ENCODE data around the gene MISP.

The MISP gene

DNA sequence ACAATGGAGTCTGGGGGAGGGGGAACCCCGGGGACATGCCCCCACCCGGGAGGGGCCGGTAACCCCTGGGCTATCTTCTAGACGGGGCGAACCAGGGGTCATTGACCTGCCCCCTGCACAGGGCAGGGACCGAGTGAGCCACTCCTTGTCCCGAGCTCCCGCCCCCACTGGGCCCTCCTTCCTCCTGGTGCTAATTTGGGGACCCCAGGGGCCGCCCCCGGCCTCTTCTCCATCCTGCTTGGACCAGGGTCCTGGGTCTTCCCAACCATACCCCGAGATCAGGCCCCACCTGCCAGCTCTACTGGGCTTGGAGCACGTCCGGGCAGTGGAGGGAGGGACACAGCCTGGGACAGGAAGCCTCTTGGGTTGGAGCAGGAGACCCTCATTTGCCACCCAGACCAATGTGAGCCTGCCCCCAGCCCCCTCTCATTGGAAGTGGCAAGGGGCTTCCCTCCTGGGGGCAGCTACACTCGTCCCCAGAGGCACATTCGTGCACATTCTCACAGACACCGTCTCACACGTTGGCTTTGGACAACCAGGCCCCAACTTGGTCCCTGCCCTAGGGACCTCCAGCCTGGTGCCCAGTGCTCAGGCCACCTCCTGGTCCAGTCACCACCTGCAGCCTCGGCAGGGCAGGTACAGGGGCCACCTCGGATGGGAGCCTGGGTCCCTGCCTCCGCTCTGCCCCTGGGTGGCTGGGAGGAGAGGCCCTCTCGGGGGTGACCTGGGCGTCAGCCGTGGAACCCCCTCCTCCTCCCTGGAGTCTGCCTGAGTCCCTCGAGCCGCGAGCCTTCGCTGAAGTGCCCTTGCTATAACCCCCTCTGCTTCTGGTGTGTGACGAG is 3.3 kb upstream of the MISP start:
- DNase-seq, result no peak

DNA sequence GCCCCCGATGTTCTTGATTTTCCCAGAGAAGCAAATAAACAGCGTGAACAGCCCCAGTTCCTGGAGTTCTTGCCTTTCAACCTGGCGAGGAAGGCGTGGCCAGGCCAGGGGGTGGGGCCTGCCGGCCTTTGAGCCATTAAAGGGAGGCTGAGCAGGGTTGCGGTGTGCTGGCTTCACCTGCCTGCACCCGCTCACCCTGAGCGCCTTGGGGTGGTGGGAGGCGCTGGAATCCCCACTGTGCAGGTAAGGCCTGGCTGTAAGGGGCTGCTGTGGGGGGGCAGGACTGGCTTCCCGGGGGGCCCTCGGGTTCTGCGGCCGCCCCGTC is 2.7 kb upstream of the MISP start:
- DNase-seq, result peak in 1 of 2 experiments; percentile 45

DNA sequence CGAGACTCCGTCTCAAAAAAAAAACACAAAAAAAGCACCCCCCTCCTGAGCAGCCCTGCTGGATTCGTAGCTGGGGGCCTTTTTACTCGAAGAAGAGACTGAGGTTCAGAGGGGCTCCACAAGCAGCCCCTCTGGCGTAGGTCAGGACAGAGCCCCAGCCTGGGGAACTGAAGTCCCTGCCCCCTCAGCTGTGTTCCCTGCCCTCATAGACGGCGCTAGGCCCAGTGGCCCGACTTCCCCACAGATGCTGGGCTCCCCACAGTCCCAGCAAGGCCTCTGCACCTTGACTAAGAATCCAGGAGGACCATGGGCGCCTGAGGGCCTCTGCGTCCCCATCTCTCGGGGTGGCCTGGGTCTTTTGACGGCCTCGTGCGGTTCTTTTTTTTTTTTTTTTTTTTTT is 1.1 kb upstream of the MISP start:
- DNase-seq, result no peak

DNA sequence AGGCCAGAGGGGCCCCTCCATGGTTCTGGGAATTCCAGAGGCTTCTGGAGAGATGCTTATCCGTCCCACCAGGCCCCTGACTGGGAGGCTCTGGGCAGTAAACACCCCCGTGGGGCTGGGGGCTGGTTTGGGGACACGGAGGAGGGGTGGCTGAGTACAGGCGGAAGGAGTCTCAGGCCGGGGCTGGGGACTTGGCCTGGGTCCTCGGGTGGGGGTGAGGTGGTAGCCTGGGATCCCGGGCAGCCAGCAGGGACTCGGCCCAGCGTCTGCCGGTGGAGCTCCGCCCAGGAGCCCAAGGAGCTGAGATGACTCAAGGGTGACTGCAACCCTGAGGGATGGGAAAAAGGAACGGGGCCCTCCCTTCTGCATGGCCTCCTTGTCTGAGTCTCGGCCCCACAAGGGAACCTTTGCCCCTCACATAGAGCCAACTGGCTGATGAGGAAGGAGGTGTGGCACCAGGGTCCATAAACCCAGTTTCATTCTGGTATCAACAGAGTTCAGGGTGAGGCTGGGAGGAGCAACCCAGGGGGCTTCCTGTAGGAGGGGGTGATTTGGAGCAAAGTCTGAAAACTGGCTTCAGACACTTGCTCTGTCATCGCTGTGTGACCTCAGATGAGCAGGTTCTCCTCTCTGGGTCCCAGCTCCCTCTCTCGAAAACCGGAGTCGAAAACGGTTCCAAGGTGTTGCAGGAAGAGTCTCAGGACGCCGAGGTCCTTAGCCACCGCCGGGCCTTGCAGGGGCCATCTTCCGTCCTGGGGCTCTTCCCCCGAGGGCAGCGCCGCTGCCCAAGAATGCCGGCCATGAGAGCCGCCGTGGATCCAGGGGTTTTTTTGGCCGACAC is 809 bp downstream of the MISP start:
- DNase-seq, result no peak

DNA sequence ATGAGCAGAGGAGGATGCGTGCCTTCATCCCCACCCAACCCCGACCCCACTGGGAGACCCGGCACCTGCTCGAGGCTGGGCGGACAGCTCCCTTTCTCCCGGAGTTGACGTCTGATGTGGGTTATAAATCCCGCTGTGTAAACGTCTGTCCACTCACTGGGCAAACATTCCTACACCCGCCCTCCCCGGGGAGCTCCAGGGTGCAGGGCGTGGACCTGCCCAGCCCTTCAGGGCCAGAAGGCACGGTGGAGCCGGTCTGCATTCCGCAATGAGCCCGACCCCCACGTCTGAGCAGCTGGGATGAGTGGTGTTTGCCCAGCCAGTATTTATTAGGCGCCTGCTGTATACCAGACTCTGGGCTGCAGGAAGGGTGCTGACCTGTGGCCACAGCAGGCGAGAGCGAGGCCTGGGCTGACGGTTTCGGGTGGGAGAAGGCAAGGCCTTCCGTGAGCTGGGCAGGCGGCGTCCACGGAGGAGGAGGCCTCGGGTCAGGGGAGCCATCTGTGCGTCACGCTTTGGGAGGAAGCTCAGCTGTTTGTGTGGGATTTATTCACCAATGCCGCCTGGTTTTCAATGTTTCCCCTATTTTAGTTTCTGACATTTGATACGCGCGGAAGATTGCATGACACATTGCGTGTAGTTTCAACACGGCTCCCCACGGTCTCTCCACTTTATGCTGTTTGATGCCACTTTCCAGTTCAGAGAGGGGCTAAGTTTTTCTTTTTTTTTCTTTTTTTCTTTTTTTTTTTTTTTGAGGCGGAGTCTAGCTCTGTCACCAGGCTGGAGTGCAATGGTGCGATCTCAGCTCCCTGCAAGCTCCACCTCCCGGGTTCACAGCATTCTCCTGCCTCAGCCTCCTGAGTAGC is 2.0 kb downstream of the MISP start:
- DNase-seq, result peak in 1 of 2 experiments; percentile 24

DNA sequence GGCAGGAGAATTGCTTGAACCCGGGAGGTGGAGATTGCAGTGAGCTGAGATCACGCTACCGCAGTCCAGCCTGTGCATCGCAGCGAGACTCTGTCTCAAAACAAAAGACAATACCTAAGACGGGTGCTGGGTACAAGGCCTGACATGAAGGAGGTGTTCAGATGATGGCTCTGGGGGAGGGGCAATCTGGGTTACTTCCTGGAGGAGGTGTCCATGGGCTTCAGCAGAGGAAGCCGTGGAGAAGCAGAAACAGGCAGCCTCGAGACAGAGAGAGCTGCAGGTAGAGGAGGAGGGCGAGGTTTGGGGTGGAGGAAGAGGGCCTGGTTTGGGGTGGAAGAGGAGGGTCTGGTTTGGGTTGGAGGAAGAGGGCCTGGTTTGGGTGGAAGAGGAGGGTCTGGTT is 3.6 kb downstream of the MISP start:
- no peak for DNase-seq

DNA sequence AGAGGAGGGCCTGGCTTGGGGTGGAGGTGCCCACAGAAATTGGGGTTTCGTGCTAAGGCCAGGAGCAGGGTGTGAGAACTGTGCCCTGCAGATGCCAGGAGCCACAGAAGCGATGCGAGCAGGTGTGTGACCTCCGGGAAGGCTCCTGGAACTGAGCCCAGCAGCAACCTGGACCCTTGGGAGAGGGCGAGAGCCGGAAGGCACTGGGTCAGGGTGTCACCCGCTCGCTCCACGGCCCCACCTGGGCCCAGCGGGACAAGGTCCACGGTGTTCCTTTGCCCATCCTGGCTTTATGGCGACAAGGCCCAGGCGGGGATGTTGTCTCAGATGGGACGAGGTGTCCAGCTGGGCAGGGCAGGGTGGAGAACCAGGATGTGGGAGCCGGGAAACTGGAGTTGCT is 4.2 kb downstream of the MISP start:
- DNase-seq, result no peak

DNA sequence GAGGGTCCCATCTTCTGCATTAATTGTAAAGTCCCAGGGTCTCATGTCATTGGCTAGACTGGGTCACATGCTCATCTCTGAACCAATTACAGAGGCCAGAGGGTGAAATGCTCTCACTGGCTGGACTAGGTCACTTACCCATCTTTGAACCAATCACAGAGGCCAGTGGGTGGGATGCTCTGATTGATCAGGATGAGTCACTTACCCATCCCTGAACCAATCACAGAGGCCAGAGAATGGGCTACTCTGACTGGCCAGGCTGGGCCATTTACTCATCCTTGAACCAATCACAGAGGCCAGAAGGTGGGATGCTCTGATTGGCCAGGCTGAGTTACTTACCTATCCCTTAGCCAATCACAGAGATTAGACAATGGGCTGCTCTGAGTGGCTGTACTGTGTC is 5.3 kb downstream of the MISP start:
- no peak for DNase-seq

DNA sequence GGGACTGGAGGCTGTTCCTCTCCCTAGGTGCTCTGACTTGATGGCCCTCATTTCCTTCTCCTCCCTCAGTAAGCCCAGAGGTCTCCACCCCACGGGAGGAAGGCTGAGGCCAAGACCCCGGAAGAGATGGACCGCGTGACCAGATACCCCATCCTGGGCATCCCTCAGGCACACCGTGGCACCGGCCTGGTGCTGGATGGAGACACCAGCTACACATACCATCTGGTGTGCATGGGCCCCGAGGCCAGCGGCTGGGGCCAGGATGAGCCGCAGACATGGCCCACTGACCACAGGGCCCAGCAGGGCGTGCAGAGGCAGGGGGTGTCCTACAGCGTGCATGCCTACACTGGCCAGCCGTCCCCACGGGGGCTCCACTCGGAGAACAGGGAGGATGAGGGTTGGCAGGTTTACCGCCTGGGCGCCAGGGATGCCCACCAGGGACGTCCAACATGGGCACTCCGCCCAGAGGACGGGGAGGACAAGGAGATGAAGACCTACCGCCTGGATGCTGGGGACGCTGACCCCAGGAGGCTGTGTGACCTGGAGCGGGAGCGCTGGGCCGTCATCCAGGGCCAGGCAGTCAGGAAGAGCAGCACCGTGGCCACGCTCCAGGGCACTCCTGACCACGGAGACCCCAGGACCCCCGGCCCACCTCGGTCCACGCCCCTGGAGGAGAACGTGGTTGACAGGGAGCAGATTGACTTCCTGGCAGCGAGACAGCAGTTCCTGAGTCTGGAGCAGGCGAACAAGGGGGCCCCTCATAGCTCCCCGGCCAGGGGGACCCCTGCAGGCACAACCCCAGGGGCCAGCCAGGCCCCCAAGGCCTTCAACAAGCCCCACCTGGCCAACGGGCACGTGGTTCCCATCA is 6.1 kb downstream of the MISP start:
- no peak for DNase-seq

DNA sequence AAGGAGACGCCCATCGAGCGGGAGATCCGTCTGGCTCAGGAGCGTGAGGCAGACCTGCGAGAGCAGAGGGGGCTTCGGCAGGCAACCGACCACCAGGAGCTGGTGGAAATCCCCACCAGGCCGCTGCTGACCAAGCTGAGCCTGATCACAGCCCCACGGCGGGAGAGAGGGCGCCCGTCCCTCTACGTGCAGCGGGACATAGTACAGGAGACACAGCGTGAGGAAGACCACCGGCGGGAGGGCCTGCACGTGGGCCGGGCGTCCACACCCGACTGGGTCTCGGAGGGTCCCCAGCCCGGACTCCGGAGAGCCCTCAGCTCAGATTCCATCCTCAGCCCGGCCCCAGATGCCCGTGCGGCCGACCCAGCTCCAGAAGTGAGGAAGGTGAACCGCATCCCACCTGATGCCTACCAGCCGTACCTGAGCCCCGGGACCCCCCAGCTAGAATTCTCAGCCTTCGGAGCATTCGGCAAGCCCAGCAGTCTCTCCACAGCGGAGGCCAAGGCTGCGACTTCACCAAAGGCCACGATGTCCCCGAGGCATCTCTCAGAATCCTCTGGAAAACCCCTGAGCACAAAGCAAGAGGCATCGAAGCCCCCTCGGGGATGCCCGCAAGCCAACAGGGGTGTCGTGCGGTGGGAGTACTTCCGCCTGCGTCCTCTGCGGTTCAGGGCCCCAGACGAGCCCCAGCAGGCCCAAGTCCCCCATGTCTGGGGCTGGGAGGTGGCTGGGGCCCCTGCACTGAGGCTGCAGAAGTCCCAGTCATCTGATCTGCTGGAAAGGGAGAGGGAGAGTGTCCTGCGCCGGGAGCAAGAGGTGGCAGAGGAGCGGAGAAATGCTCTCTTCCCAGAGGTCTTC is 7.1 kb downstream of the MISP start:
- DNase-seq, result no peak

DNA sequence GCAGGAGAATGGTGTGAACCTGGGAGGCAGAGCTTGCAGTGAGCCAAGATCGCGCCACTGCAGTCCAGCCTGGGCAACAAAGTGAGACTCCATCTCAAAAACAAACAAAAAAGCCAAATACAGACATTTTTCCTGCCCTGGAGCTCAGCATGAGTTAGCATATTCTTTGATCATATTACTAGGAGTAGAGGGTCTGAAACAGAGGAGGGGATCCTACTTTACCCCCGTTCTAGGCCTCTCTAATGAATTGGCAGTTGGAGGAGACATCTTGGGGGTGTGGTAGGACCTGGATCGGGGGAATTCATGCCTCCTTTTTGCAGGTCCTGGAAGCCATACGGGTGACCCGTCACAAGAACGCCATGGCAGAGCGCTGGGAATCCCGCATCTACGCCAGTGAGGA is 12.3 kb downstream of the MISP start:
- no peak for DNase-seq

DNA sequence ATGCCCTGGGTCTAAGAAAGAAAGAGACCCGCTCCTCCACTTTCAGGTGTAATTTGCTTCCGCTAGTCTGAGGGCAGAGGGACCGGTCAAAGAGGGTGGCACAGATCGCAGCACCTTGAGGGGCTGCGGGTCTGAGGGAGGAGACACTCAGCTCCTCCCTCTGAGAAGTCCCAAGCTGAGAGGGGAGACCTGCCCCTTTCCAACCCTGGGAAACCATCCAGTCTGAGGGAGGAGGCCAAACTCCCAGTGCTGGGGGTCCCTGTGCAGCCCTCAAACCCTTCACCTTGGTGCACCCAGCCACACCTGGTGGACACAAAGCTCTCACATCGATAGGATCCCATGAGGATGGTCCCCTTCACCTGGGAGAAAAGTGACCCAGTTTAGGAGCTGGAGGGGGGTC is 13.0 kb downstream of the MISP start:
- DNase-seq, result no peak

DNA sequence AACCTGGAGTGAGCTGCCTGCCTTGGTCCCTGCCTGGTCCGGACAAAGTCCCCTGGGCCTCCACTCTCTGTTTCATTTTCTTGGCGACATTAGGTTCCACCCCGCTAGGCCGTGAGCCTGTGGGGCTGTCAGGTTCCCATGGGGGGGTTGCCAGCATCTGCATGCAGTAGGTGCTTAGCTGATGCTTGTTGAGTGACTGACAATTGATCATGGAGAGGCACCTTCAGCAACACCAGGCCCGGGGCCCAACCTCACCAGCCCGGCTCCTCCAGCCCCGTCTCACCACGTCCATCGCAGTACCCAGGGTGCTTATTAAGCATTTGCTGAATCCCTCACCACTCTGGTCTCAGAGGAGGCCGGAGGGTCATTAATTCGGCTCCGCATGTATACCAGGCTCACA is 13.4 kb downstream of the MISP start:
- no peak for DNase-seq

DNA sequence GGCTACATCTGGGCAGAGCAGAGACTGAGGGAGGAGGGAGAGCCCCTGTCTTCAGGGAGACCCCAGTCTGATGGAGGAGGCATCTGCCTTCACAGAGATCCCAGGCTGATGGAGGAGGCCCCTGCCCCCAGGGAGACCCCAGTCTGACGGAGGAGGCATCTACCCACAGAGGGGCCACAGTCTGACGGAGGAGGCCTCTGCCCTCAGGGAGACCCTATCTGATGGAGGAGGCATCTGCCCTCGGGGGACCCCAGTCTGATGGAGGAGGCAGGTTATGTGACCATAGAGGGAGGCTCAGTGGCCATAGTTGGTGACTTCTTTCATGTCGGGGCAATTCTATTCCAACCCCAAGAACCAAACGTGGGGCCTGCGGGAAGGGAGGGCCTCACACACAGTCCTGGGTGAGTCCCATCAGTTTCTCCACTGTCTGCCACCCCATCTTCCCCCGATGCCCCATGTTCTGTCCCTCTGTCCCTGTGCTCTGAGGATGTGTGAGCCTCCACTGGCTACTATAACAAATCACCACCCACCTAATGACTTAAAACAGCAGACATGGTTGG is 14.3 kb downstream of the MISP start:
- no peak for DNase-seq

DNA sequence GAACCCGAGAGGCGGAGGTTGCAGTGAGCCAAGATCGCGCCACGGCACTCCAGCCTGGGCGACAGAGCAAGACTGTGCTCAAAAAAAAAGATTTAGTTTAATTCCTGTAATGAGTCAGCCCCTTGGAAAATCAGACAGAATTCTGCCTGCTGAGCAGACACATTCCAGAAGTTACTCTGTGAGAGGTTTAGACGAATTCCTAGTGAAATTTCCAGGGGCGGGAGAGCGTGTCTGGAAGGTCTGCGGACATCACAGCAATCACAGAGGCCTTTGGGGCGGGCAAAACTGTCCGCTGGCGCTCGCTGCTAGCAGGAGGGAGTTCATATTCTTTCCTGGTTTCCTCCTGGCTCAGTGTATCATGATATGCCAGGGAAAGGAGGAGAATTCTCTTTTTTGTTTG is 17.5 kb downstream of the MISP start:
- DNase-seq, result no peak

DNA sequence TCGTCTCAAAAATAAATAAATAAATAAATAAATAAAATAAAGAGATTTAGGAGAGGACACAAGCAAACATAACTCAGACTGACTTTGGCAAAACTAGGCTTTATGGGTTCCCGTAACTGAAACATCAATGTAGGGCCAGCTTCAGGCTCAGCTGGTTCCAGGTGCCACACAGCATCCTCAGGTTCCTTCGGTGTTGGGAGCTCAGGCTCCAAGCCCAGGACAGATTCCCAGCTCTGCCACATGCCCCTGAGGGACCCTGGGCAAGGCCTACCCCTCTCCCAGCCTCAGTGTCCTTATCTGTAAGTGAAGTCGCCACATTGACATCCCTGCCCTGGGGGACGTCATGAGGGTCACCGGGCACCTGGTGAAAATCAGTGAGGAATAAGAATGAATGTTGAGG is 18.7 kb downstream of the MISP start:
- no peak for DNase-seq

DNA sequence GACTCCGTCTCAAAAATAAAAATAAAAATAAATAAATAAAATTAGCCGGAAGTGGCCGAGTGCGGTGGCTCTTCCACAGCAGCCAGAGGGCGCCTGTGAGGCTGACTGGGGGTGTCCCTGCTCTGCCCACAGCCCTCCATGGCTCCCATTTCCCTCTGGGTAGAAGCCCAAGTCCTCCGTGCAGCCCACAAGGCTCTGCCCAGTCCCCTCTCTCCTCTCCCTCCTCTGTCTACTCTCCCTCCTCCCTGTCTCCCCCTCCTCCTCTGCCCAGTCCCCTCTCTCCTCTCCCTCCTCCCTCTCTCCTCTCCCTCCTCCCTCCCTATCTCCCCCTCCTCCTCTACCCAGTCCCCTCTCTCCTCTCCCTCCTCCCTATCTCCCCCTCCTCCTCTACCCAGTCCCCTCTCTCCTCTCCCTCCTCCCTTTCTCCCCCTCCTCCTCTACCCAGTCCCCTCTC is 20.4 kb downstream of the MISP start:
- DNase-seq, result peak in 1 of 2 experiments; percentile 39

DNA sequence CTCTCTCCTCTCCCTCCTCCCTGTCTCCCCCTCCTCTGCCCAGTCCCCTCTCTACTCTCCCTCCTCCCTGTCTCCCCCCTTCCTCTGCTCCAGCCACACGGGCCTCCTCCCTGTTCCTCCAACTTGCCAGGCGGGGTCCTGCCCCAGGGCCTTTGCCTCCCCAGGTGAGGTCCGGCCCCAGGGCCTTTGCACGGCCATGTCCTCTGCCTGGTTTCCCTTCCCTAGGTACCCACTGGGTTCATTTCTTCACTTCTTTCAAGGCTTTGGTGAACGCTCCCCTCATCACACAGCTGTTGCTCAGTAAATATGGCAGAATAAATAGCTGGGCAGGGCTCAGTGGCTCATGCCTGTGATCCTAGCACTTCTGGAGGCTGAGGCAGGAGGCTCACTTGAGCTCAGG is 21.2 kb downstream of the MISP start:
- no peak for DNase-seq

DNA sequence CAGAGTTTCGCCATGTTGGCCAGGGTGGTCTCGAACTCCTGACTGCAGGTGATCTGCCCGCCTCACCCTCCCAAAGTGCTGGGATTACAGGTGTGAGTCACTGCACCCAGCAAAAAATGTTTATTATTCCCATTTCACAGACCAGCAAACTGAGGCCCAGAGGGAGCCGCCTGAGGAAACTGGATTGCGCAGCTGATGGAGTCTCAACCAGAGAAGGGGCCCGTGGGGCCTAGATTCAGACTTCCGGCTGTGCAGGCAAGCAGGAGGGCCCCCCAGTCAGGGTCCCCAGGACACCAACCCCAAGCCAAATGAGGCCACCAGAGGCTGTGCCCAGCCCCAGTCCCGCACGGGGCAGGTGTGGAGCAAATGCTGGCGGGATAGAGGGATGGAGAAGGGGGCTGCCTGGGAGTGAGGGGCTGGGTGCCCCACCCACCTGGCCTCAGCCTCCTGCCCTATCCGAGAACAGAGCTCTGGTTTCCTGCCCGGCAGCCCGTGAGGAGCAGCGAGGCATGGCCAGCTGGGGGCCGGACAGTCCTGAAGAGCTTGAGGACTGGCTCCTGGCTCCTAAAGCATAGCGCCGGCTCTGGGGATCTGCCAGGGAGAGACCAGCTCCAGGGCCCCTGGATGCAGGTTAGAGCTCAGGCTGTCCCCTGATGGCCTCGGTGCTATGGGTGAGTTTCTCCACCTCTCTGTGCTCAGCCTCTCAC is 22.0 kb downstream of the MISP start:
- peak in 1 of 2 experiments; percentile 20 for DNase-seq

DNA sequence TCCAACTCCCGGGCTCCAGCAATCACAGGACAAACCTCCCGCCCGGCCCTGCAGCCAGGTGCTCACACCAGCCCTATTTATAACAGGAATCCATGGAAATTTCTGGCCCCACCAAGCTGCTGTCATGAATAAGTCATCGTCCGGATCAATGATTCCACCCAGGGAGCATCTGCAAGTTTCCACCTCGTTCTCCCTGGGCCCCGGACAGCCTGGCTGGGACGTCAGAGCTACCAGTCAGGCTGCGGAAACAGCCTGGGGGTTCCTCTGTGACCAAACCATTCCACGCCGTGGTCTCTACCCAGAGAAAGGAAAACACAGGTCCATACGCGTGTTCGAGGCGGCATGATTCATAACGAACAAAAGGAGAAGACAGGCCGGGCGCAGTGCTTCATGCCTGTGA is 25.6 kb downstream of the MISP start:
- no peak for DNase-seq
